ENCODE results near the gene ASGR2.
"Not testable (repeated sequence)": the region's sequence is repeated elsewhere in the genome, so short reads cannot be mapped to it uniquely, and the experiment has no call there.

Gene ASGR2

GRCh38 chr17:7114241-7114874 lies at the start of gene ASGR2:
ASGR2 (minus strand) TSS chr17:7114822; CDS start chr17:7114240, 582 bp downstream.
- no peak for DNase-seq

GRCh38 chr17:7159571-7159970 lies 44.9 kb upstream of the ASGR2 start:
- DNase-seq: not testable (repeated sequence)

GRCh38 chr17:7158424-7158823 lies 43.8 kb upstream of the ASGR2 start:
- DNase-seq: not testable (repeated sequence)

- DNase-seq: no peak
These were observed 41.8 kb upstream of the ASGR2 start for GRCh38 chr17:7156342-7156940.

GRCh38 chr17:7147772-7148171 lies 33.1 kb upstream of the ASGR2 start:
- no peak for DNase-seq

GRCh38 chr17:7146115-7146514 lies 31.5 kb upstream of the ASGR2 start:
- no peak for DNase-seq

GRCh38 chr17:7144213-7144612 lies 29.6 kb upstream of the ASGR2 start:
- no peak for DNase-seq

GRCh38 chr17:7141824-7142223 lies 27.2 kb upstream of the ASGR2 start:
- no peak for DNase-seq

GRCh38 chr17:7139400-7139799 lies 24.8 kb upstream of the ASGR2 start:
- no peak for DNase-seq

- no peak for DNase-seq
These were observed 24.3 kb upstream of the ASGR2 start for GRCh38 chr17:7138800-7139381.

GRCh38 chr17:7137171-7137943 lies 22.7 kb upstream of the ASGR2 start:
- DNase-seq: no peak

- no peak for DNase-seq
These were observed 21.8 kb upstream of the ASGR2 start for GRCh38 chr17:7136266-7136877.

GRCh38 chr17:7133916-7134315 lies 19.3 kb upstream of the ASGR2 start:
- no peak for DNase-seq

- DNase-seq: no peak
These were observed 18.8 kb upstream of the ASGR2 start for GRCh38 chr17:7133424-7133823.

GRCh38 chr17:7132511-7133094 lies 18.0 kb upstream of the ASGR2 start:
- no peak for DNase-seq

GRCh38 chr17:7131423-7131791 lies 16.8 kb upstream of the ASGR2 start:
- DNase-seq: no peak

- no peak for DNase-seq
These were observed 16.2 kb upstream of the ASGR2 start for GRCh38 chr17:7130621-7131422.

GRCh38 chr17:7129311-7129710 lies 14.7 kb upstream of the ASGR2 start:
- no peak for DNase-seq

GRCh38 chr17:7128160-7128559 lies 13.5 kb upstream of the ASGR2 start:
- DNase-seq: no peak

- not testable (repeated sequence) for DNase-seq
These were observed 12.9 kb upstream of the ASGR2 start for GRCh38 chr17:7127501-7127900.

- DNase-seq: not testable (repeated sequence)
These were observed 11.8 kb upstream of the ASGR2 start for GRCh38 chr17:7126386-7126785.

- DNase-seq: no peak
These were observed 10.3 kb upstream of the ASGR2 start for GRCh38 chr17:7124923-7125322.
